Ovary (tissue), 9 donors: ENCODE results near the gene MFAP5. TPM values are rescaled to one million over a fixed set of nuclear protein-coding genes. Genes with fewer than 3 reads are reported as not detected.

Experiments
- DNase-seq, 5 donors: peaks; one replicate each; pipeline ENCODE4 v3.0.0-alpha.2; 2019 to 2020
- H3K27ac ChIP-seq, 2 donors: fragments of 200-600 bp; one replicate each; pipeline versions ENCODE4 v1.5.1 to v1.8.0; 2019 to 2022
- H3K27me3 ChIP-seq: fragments of 200-600 bp; one replicate; pipeline ENCODE4 v1.8.0; 2022
- H3K36me3 ChIP-seq: fragments of 200-600 bp; sonication (generic); one replicate; pipeline ENCODE4 v1.5.1; 2019
- H3K4me1 ChIP-seq: one replicate; pipeline ENCODE4 v1.8.1; 2013; ENCODE audit warnings: mild to moderate bottlenecking, moderate library complexity; ENCODE audit not compliant: insufficient read depth
- H3K4me3 ChIP-seq: fragments of 200-600 bp; sonication (generic); one replicate; pipeline ENCODE4 v1.5.1; 2017
- H3K9me3 ChIP-seq, 2 donors: fragments of 200-600 bp in 1 of 2; sonication (generic) in 1 of 2; one replicate each; pipeline versions ENCODE4 v1.5.1 to v1.8.1; 2013 to 2019; ENCODE audit warnings: mild to moderate bottlenecking in 1 of 2, moderate library complexity in 1 of 2
- EP300 ChIP-seq: sonication (generic); formaldehyde crosslinking; IDR thresholded peaks from one replicate; pipeline ENCODE4 v1.6.1; 2017; ENCODE audit warnings: antibody characterized with exemption
- POLR2A ChIP-seq: fragments of 450-650 bp; IDR thresholded peaks from one replicate; pipeline ENCODE4 v1.6.1; 2017; ENCODE audit warnings: antibody characterized with exemption, mild to moderate bottlenecking, moderate library complexity
- WGBS, 3 donors: extraction: QIAGEN DNeasy Blood & Tissue Kit in 1 of 3; methylation state at CpG; one replicate each; pipeline versions ENCODE4 v1.1.5 to v1.1.7; 2013 to 2017; 5-methylcytosine and 5-hydroxymethylcytosine counted together
- intact Hi-C, 4 donors: fragments of 100-400 bp; cut with DNase I; formaldehyde crosslinking; loops; one replicate each; pipeline versions ENCODE4 v1.11.0 to v1.15.1; 2022 to 2023
- polyA plus RNA-seq, 2 donors: library from polyadenylated mRNA; stranded (reverse); fragments of 200-250 nt in 1 of 2; fragments of 350-450 nt in 1 of 2; fragmentation: Illumina TruSeq in 1 of 2; extraction: RNeasy Lipid Tissue Mini Kit (QIAGEN cat#74804) in 1 of 2; gene quantifications; one replicate each; pipeline ENCODE4 v1.2.3, GENCODE V29; 2013 to 2014
- total RNA-seq, 7 donors: library from RNA; depleted of rRNA in 2 of 7; stranded (reverse); fragments of >200 nt in 2 of 7; fragmentation: NEBNext Ultra II Directional in 3 of 7; extraction: Animal tissue kit (Norgen Biotek cat#: 25700) in 3 of 7; gene quantifications; one replicate each; pipeline versions ENCODE4 v1.1.0 to v1.2.4, GENCODE V29; 2016 to 2023
- TF ChIP-seq, protein P1 (sequence below), 3 donors: fragments of 450-650 bp in 2 of 3; fragments of 200-600 bp in 1 of 3; IDR thresholded peaks; one replicate each; pipeline versions ENCODE4 v1.5.1 to v1.8.0; 2016 to 2022; ENCODE audit warnings: antibody characterized with exemption in 3 of 3, mild to moderate bottlenecking in 1 of 3
- donor health status: DM: no; HTN: no; CAD: no; lungs with moderate emphysema.
- donor health status: DM: no; HTN: no; CAD: no.
- donor health status: Bipolar disorder and iron deficiency.
- donor health status: DM: yes; HTN: yes; CAD: no.
- donor health status: DM: no; HTN: no; CAD: no.
- donor health status: DM: yes; HTN: yes; CAD: no.

The MFAP5 gene
- total and polyA plus RNA-seq, 9 donors, result 0.35 to 106 (median 0.72) TPM; not detected in 2

DNA sequence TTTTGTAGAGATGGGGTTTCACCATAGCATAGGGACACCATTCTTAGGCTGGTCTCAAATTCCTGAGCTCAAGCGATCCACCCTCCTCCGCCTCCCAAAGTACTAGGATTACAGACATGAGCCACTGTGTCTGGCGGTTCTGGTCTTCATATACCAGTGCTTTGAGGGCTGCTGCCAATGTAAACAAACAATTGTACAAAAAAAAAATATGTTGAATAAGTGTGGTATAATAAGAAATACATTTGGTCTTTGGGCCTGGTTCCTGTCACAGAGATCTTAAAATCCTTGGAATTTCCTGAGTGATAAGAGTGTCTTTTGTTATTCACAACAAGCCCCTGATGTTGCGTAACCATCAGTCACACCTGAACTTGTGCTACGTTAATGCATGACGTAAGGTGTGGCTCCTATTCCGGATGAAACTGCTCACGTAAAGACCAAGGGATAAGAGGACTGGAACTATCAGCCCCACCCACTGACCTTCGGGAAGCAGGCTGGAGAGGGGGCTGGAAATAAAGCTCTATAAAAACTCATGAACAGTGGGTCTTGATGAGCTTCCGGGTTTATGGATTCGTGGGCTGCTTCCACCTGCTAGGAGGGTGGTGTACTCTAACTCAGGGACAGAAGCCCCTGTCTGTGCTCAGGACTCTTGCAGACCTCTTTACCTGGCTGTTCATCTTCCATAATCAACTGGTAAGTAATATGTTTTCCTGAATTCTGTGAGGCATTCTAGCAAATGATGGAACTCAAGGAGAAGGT, 18.7 kb upstream of the MFAP5 start:
- 25 to 27% (median 27%) methylated on average over 11 of the region's 11 CpGs for WGBS, 3 donors
- TF ChIP-seq EP300, result no peak
- TF ChIP-seq, protein P1, sequence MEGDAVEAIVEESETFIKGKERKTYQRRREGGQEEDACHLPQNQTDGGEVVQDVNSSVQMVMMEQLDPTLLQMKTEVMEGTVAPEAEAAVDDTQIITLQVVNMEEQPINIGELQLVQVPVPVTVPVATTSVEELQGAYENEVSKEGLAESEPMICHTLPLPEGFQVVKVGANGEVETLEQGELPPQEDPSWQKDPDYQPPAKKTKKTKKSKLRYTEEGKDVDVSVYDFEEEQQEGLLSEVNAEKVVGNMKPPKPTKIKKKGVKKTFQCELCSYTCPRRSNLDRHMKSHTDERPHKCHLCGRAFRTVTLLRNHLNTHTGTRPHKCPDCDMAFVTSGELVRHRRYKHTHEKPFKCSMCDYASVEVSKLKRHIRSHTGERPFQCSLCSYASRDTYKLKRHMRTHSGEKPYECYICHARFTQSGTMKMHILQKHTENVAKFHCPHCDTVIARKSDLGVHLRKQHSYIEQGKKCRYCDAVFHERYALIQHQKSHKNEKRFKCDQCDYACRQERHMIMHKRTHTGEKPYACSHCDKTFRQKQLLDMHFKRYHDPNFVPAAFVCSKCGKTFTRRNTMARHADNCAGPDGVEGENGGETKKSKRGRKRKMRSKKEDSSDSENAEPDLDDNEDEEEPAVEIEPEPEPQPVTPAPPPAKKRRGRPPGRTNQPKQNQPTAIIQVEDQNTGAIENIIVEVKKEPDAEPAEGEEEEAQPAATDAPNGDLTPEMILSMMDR (IDR thresholded peaks at IDR 0.05), result no peak
- TF ChIP-seq POLR2A, result no peak
- Histone ChIP-seq H3K27ac (no peak overlapping the region), H3K9me3 (no peaks in the 10 kb centered on the region), H3K4me3 (no peak overlapping the region), H3K27me3 (no peaks in the 10 kb centered on the region), H3K4me1 (no peaks in the 10 kb centered on the region), H3K36me3 (no peaks in the 10 kb centered on the region)
- intact Hi-C loops, result loop anchor here in 3 of 4 donors (2.0 to 10.0 kb wide), 4 partner anchors 141 to 211 kb away; partner anchors contain the start of gene A2ML1 (in 3 of the 3)
- no peak for DNase-seq

GRCh38 chr12:8680533-8680932, 17.9 kb upstream of the MFAP5 start:
- Histone ChIP-seq H3K27me3 (no peaks in the 10 kb centered on the region), H3K36me3 (no peaks in the 10 kb centered on the region), H3K4me1 (no peaks in the 10 kb centered on the region), H3K9me3 (no peaks in the 10 kb centered on the region), H3K27ac (no peak overlapping the region), H3K4me3 (no peak overlapping the region)
- TF ChIP-seq EP300, result no peak
- no peak for TF ChIP-seq POLR2A
- no peak for DNase-seq
- intact Hi-C loops, result loop anchor here in 3 of 4 donors (2.0 to 10.0 kb wide), 4 partner anchors 142 to 212 kb away; partner anchors contain the start of gene A2ML1 (in 3 of the 3)
- WGBS, 3 donors, result 48 to 64% (median 57%) methylated on average over 9 of the region's 9 CpGs

- no peaks in the 10 kb centered on the region for H3K9me3 ChIP-seq
- H3K27ac ChIP-seq, result no peak overlapping the region
- no peaks in the 10 kb centered on the region for H3K4me1 ChIP-seq
- no peak overlapping the region for H3K4me3 ChIP-seq
- no peak for DNase-seq
- TF ChIP-seq, protein P1 (IDR thresholded peaks at IDR 0.05), result no peak
- WGBS, 3 donors, result 62 to 63% (median 63%) methylated on average over 3 of the region's 3 CpGs
- H3K36me3 ChIP-seq, result no peaks in the 10 kb centered on the region
- H3K27me3 ChIP-seq, result no peaks in the 10 kb centered on the region
- intact Hi-C loops, result loop anchor here in 3 of 4 donors (5.0 to 10.0 kb wide), 3 partner anchors 146 to 366 kb away; partner anchors contain the start of gene A2ML1 (in 1 of the 3)
Measured at GRCh38 chr12:8678661-8679111, 16.1 kb upstream of the MFAP5 start.

DNA sequence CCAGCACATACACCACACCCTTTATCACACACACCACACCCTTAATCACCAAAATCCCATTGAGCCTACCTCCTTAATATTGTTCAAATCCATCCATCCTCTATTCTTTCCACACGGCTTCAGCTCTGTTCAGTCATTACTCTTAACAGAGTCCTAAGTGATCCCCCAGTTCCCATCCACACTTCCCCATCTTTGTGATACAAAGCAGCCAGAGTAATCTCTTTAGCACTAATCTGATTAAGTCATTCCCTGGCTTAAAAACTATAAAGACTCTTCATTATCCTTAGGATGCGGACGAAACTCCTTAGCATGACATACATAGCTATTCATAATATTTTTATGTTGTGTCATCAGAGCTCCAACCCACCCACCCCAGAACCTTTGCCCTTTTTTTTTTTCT, 14.7 kb upstream of the MFAP5 start:
- no peaks in the 10 kb centered on the region for H3K36me3 ChIP-seq
- no peak overlapping the region for H3K27ac ChIP-seq
- intact Hi-C loops, result loop anchor here in 3 of 4 donors (5.0 to 10.0 kb wide), 3 partner anchors 147 to 367 kb away; partner anchors contain the start of gene A2ML1 (in 1 of the 3)
- TF ChIP-seq EP300, result no peak
- no peak for TF ChIP-seq POLR2A
- TF ChIP-seq, protein P1 (IDR thresholded peaks at IDR 0.05), result no peak
- no peak for DNase-seq
- no peaks in the 10 kb centered on the region for H3K4me1 ChIP-seq
- H3K9me3 ChIP-seq, result no peaks in the 10 kb centered on the region
- 79 to 88% (median 88%) methylated on average over 3 of the region's 3 CpGs for WGBS, 3 donors
- H3K27me3 ChIP-seq, result no peaks in the 10 kb centered on the region
- H3K4me3 ChIP-seq, result no peak overlapping the region

GRCh38 chr12:8676651-8677050, 14.0 kb upstream of the MFAP5 start:
- intact Hi-C loops, result loop anchor here in 3 of 4 donors (5.0 to 10.0 kb wide), 3 partner anchors 148 to 368 kb away; partner anchors contain the start of gene A2ML1 (in 1 of the 3)
- no peaks in the 10 kb centered on the region for H3K27me3 ChIP-seq
- H3K36me3 ChIP-seq, result no peaks in the 10 kb centered on the region
- H3K4me3 ChIP-seq, result no peak overlapping the region
- H3K9me3 ChIP-seq, result no peaks in the 10 kb centered on the region
- TF ChIP-seq, protein P1 (IDR thresholded peaks at IDR 0.05), result no peak
- TF ChIP-seq POLR2A, result no peak
- no peak for TF ChIP-seq EP300
- no peak overlapping the region for H3K27ac ChIP-seq
- WGBS, 3 donors, result 80 to 85% (median 83%) methylated on average over 4 of the region's 4 CpGs
- H3K4me1 ChIP-seq, result no peaks in the 10 kb centered on the region
- DNase-seq, result no peak
